ENCODE measurements around the gene C19orf25.
"Not testable (repeated sequence)": the region's sequence is repeated elsewhere in the genome, so short reads cannot be mapped to it uniquely, and the experiment has no call there.

The C19orf25 gene

GRCh38 chr19:1522061-1522460 is 43.0 kb upstream of the C19orf25 start:
- H3K27ac ChIP-seq (ENCODE audit: low read depth, low read length) = no peak overlapping the region
- 83% methylated on average over 9 of the region's 10 CpGs for WGBS
- no peaks in the 10 kb centered on the region for H3K4me1 ChIP-seq (ENCODE audit: insufficient read depth, low read length)
- no peak overlapping the region for H3K9ac ChIP-seq (ENCODE audit: low read depth, low read length)
- H3K4me3 ChIP-seq (ENCODE audit: low read length) = no peak overlapping the region
- no peaks in the 10 kb centered on the region for H3K9me3 ChIP-seq (ENCODE audit: insufficient read depth, low read depth, low read length)
- peaks cover 43% of the 10 kb centered on the region for H3K27me3 ChIP-seq (ENCODE audit: insufficient read depth, low read length)
- H3K36me3 ChIP-seq (ENCODE audit: insufficient read depth, low read length) = no peaks in the 10 kb centered on the region

- Histone ChIP-seq H3K27ac (ENCODE audit: low read depth, low read length) (no peak overlapping the region), H3K9ac (ENCODE audit: low read depth, low read length) (no peak overlapping the region), H3K27me3 (ENCODE audit: insufficient read depth, low read length) (peaks cover 43% of the 10 kb centered on the region), H3K36me3 (ENCODE audit: insufficient read depth, low read length) (no peaks in the 10 kb centered on the region), H3K9me3 (ENCODE audit: insufficient read depth, low read depth, low read length) (no peaks in the 10 kb centered on the region), H3K4me1 (ENCODE audit: insufficient read depth, low read length) (no peaks in the 10 kb centered on the region), H3K4me3 (ENCODE audit: low read length) (no peak overlapping the region)
- WGBS = 79% methylated on average over 14 of the region's 14 CpGs
Measured at GRCh38 chr19:1521636-1522035, 42.6 kb upstream of the C19orf25 start.

DNA sequence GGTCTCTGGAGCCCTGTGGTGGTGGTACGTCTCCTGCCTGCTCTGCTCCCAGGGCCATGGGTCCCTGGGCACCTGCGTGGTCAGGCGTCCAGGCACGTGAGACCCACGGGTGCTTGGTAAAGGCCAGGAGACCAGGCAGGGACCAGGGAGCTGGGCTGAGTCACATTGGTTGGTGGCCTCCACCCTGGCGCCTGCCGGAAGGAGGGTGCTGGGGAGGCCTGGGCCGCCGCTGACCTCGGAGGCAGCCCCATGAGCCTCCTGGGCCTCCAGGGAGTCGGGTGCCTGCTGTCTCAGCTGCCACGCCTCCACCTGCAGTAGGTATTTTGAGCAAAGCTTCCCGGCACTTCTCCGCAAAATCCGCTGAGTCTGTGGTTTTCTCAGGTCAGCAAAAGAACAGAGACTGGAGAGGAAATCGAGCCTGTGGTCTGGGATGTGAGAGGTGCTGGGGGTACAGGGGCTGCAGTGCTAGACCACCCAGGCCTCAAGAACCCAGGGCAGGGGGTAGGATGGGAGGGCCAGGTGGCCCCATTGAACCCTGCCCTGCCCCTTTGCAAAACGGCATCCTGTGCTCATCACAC is 41.3 kb upstream of the C19orf25 start:
- Histone ChIP-seq H3K27ac (ENCODE audit: low read depth, low read length) (no peak overlapping the region), H3K9me3 (ENCODE audit: insufficient read depth, low read depth, low read length) (no peaks in the 10 kb centered on the region), H3K4me3 (ENCODE audit: low read length) (no peak overlapping the region), H3K4me1 (ENCODE audit: insufficient read depth, low read length) (no peaks in the 10 kb centered on the region), H3K9ac (ENCODE audit: low read depth, low read length) (no peak overlapping the region), H3K27me3 (ENCODE audit: insufficient read depth, low read length) (peaks cover 38% of the 10 kb centered on the region), H3K36me3 (ENCODE audit: insufficient read depth, low read length) (no peaks in the 10 kb centered on the region)
- WGBS = 84% methylated on average over 17 of the region's 17 CpGs

- not testable (repeated sequence) for H3K4me1 ChIP-seq (ENCODE audit: insufficient read depth, low read length); H3K27ac ChIP-seq (ENCODE audit: low read depth, low read length); H3K36me3 ChIP-seq (ENCODE audit: insufficient read depth, low read length); H3K9me3 ChIP-seq (ENCODE audit: insufficient read depth, low read depth, low read length); H3K4me3 ChIP-seq (ENCODE audit: low read length); H3K9ac ChIP-seq (ENCODE audit: low read depth, low read length)
- WGBS = 90% methylated on average over 8 of the region's 8 CpGs
- H3K27me3 ChIP-seq (ENCODE audit: insufficient read depth, low read length) = peaks cover 38% of the 10 kb centered on the region
Measured at GRCh38 chr19:1519802-1520201, 40.8 kb upstream of the C19orf25 start.

- no peak overlapping the region for H3K9ac ChIP-seq (ENCODE audit: low read depth, low read length)
- no peaks in the 10 kb centered on the region for H3K9me3 ChIP-seq (ENCODE audit: insufficient read depth, low read depth, low read length)
- no peak overlapping the region for H3K4me3 ChIP-seq (ENCODE audit: low read length)
- 86% methylated on average over 4 of the region's 4 CpGs for WGBS
- no peaks in the 10 kb centered on the region for H3K4me1 ChIP-seq (ENCODE audit: insufficient read depth, low read length)
- H3K36me3 ChIP-seq (ENCODE audit: insufficient read depth, low read length) = no peaks in the 10 kb centered on the region
- no peak overlapping the region for H3K27ac ChIP-seq (ENCODE audit: low read depth, low read length)
- peaks cover 36% of the 10 kb centered on the region for H3K27me3 ChIP-seq (ENCODE audit: insufficient read depth, low read length)
Measured at GRCh38 chr19:1518471-1518870, 39.5 kb upstream of the C19orf25 start.

DNA sequence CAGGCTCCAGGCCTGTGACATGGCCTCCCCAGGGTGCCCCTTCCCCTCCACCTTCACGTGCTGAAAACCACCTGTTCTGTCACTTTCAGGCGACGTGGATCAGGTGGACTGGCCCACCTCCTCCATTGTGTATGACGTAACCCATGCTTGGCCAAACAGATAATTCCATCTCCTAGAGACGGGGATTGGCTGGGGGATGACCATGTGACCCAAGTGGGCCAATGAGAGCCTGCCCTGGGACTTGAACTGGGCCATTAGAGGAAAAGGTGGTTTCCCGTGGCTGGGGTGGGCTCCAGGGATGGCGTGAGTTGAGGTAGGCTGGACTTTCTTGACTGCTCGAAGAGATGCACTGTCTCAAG is 37.4 kb upstream of the C19orf25 start:
- no peaks in the 10 kb centered on the region for H3K4me1 ChIP-seq (ENCODE audit: insufficient read depth, low read length)
- WGBS = 83% methylated on average over 8 of the region's 8 CpGs
- peaks cover 37% of the 10 kb centered on the region for H3K27me3 ChIP-seq (ENCODE audit: insufficient read depth, low read length)
- no peaks in the 10 kb centered on the region for H3K9me3 ChIP-seq (ENCODE audit: insufficient read depth, low read depth, low read length)
- H3K27ac ChIP-seq (ENCODE audit: low read depth, low read length) = no peak overlapping the region
- no peak overlapping the region for H3K9ac ChIP-seq (ENCODE audit: low read depth, low read length)
- no peaks in the 10 kb centered on the region for H3K36me3 ChIP-seq (ENCODE audit: insufficient read depth, low read length)
- no peak overlapping the region for H3K4me3 ChIP-seq (ENCODE audit: low read length)

- WGBS = 80% methylated on average over 12 of the region's 14 CpGs
- no peak overlapping the region for H3K9ac ChIP-seq (ENCODE audit: low read depth, low read length)
Measured at GRCh38 chr19:1514986-1515721, 36.1 kb upstream of the C19orf25 start.

DNA sequence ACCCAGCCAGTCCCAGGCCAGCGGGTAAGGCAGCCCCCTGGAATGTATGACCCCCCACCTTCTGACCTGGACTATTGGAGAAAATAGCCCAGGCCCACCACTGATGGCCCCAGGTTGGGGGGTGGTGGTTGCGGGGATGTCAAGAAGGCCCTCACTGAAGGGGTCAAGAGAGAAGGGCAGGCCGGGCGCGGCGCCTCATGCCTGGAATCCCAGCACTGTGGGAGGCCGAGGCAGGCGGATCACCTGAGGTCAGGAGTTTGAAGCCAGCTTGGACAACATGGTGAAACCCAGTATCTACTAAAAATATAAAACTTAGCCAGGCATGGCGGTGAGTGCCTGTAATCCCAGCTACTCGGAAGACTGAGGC is 35.3 kb upstream of the C19orf25 start:
- H3K4me3 ChIP-seq (ENCODE audit: low read length) = no peak overlapping the region
- no peaks in the 10 kb centered on the region for H3K9me3 ChIP-seq (ENCODE audit: insufficient read depth, low read depth, low read length)
- no peak overlapping the region for H3K27ac ChIP-seq (ENCODE audit: low read depth, low read length)
- no peak overlapping the region for H3K9ac ChIP-seq (ENCODE audit: low read depth, low read length)
- H3K4me1 ChIP-seq (ENCODE audit: insufficient read depth, low read length) = no peaks in the 10 kb centered on the region
- H3K27me3 ChIP-seq (ENCODE audit: insufficient read depth, low read length) = peaks cover 50% of the 10 kb centered on the region
- WGBS = 72% methylated on average over 10 of the region's 10 CpGs
- H3K36me3 ChIP-seq (ENCODE audit: insufficient read depth, low read length) = no peaks in the 10 kb centered on the region

More at GRCh38 chr19:1514986-1515721, 36.1 kb upstream of the C19orf25 start:
- Histone ChIP-seq H3K36me3 (ENCODE audit: insufficient read depth, low read length) (no peaks in the 10 kb centered on the region), H3K27ac (ENCODE audit: low read depth, low read length) (no peak overlapping the region), H3K4me3 (ENCODE audit: low read length) (no peak overlapping the region), H3K4me1 (ENCODE audit: insufficient read depth, low read length) (no peaks in the 10 kb centered on the region), H3K9me3 (ENCODE audit: insufficient read depth, low read depth, low read length) (no peaks in the 10 kb centered on the region), H3K27me3 (ENCODE audit: insufficient read depth, low read length) (peaks cover 44% of the 10 kb centered on the region)

GRCh38 chr19:1513499-1514294 is 34.7 kb upstream of the C19orf25 start:
- H3K36me3 ChIP-seq (ENCODE audit: insufficient read depth, low read length) = no peaks in the 10 kb centered on the region
- 20% methylated on average over 51 of the region's 52 CpGs for WGBS
- H3K9me3 ChIP-seq (ENCODE audit: insufficient read depth, low read depth, low read length) = no peaks in the 10 kb centered on the region
- peak overlapping the region; percentile 39 for H3K4me3 ChIP-seq (ENCODE audit: low read length)
- H3K27me3 ChIP-seq (ENCODE audit: insufficient read depth, low read length) = peaks cover 50% of the 10 kb centered on the region
- no peak overlapping the region for H3K9ac ChIP-seq (ENCODE audit: low read depth, low read length)
- H3K4me1 ChIP-seq (ENCODE audit: insufficient read depth, low read length) = no peaks in the 10 kb centered on the region
- no peak overlapping the region for H3K27ac ChIP-seq (ENCODE audit: low read depth, low read length)

DNA sequence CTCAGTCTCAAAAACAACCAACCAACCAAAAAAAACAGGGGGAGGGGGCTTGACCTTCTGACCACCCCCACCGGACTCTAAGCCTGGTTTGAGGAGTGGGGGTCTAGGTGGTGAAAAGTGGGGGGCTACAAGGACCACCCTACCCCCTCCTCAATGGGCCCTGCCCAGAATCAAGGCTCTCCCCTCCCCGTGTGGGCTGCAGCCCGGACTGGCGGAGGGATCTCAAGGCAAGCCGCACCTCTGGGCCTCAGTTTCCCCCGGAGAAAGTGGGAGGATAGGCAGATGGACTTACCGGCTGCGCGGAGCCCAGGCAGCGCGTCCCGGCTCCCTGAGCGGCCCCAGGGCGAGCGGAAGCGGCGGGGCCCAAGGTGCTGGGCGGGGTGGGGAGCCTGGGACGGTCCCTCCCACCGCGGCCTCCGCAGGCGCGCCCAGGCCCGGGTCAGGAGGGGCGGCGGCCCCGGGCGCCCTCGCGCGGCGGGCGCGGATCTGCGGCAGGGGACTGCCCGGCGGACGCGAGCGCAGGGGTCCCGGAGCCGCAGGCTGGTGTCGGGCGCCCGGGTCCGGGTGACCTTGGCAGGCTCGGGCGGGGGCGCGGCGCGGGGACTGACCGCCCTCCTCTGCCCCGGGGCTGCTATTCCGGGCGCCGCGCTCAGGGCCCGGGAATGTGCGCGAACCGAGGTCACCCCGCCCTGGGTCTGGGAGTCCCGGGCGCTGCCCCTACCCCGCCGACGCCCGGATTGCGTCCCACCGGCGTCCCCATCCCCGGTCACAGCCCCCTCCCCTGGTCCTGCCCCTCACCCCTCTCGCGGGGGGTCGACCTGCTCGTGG is 33.9 kb upstream of the C19orf25 start, which contains the start of gene ADAMTSL5:
TSS of gene ADAMTSL5 (minus strand) at position 349 of the 828 bp plus-strand sequence. CDS start 2,076 bp downstream, outside the sequence.
- WGBS = 4% methylated on average over 77 of the region's 78 CpGs
- Histone ChIP-seq H3K27me3 (ENCODE audit: insufficient read depth, low read length) (peaks cover 50% of the 10 kb centered on the region), H3K27ac (ENCODE audit: low read depth, low read length) (no peak within 1 kb of the TSS), H3K9me3 (ENCODE audit: insufficient read depth, low read depth, low read length) (no peaks in the 10 kb centered on the region), H3K9ac (ENCODE audit: low read depth, low read length) (no peak within 1 kb of the TSS), H3K4me3 (ENCODE audit: low read length) (peak within 1 kb of the TSS; percentile 39), H3K4me1 (ENCODE audit: insufficient read depth, low read length) (no peaks in the 10 kb centered on the region), H3K36me3 (ENCODE audit: insufficient read depth, low read length) (no peaks in the 10 kb centered on the region)

All from HUES64 (cell line).